GM10248 (cell line): Measurements from ENCODE around the gene PTH2.
"Not testable (repeated sequence)": the region's sequence is repeated elsewhere in the genome, so short reads cannot be mapped to it uniquely, and the experiment has no call there.

Source experiments
- CTCF ChIA-PET: fragments of 300-600 bp; sonication (Branson Sonifier 250); formaldehyde crosslinking; extraction: SDS; loops from one replicate; lab custom pipeline; 2021; ENCODE audit warnings: antibody characterized with exemption; lab: Yijun Ruan, JAX
- POLR2A ChIA-PET: fragments of 350-650 bp; sonication (Branson Sonifier 250); formaldehyde crosslinking; extraction: SDS; loops from one replicate; lab custom pipeline; 2020; ENCODE audit warnings: antibody characterized with exemption; lab: Yijun Ruan, JAX
- DNase-seq: peaks from one replicate; pipeline ENCODE4 v3.0.0; 2012; ENCODE audit errors: extremely low spot score
- CTCF ChIP-seq: IDR thresholded peaks from 2 replicates; pipeline ENCODE4 v1.5.1; 2012; ENCODE audit warnings: mild to moderate bottlenecking, low read depth; ENCODE audit errors: extremely low read depth, missing control alignments, control extremely low read depth

Gene PTH2

GRCh38 chr19:49374665-49375434 lies 48.4 kb downstream of the PTH2 start:
- ChIA-PET POLR2A (interaction anchor here (0.6 to 0.9 kb wide), 3 partner anchors 34 to 165 kb away, joined by 3 to 6 read pairs (median 4); no protein-coding TSS in a partner anchor), CTCF (interaction anchor here (0.8 to 1.6 kb wide), 7 partner anchors 10 to 195 kb away, joined by 3 to 9 read pairs (median 3); partner anchors contain the start of gene KASH5)
- DNase-seq, result no peak
- TF ChIP-seq CTCF, result no peak

- POLR2A ChIA-PET, DNase-seq: not testable (repeated sequence)
- CTCF ChIA-PET, result interaction anchor here (0.9 kb wide), 1 partner anchor 164 kb away, joined by 3 read pairs; no protein-coding TSS in a partner anchor
These were observed 50.1 kb downstream of the PTH2 start for GRCh38 chr19:49373174-49373573.
